ENCODE data around the gene LIMA1. TPM values are rescaled to one million over a fixed set of nuclear protein-coding genes. Genes with fewer than 3 reads are reported as not detected.
"Not testable (repeated sequence)": the region's sequence is repeated elsewhere in the genome, so short reads cannot be mapped to it uniquely, and the experiment has no call there.

Gene LIMA1
- total RNA-seq, 4 donors from 2014 or later, result 47.2 to 62.1 (median 54.5) TPM

DNA sequence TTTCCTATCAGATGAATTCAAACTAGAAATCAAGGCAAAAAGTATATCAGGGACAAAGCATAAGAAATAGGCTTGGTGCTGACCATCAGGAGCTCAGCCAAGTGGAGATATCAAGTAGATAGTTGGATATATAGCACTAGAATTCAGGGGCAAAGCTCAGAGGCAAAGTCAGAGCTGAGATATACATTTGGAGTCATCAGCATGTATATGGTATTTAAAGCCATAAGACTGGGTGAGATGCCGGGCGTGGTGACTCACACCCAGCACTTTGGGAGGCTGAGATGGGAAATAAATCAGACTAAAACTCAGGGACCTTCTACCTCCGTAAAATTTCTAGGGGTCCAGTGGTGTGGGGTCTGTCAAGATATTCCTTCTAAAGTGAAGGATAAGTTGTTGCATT, 38.9 kb upstream of the LIMA1 start:
- no peak for TF ChIP-seq CTCF (IDR thresholded peaks at IDR 0.05)
- no peak for TF ChIP-seq POLR2A (IDR thresholded peaks at IDR 0.05)
- WGBS, 2 donors, result 96% methylated on average over 3 of the region's 3 CpGs

GRCh38 chr12:50317203-50317602, 33.9 kb upstream of the LIMA1 start:
- DNase-seq (ENCODE audit: low spot score in 2 of 2), result no peak
- intact Hi-C loops (cut with DNase I; ENCODE audit: low total_unique reads), result no loop called here
- no peak for TF ChIP-seq POLR2A (IDR thresholded peaks at IDR 0.05)
- TF ChIP-seq CTCF (IDR thresholded peaks at IDR 0.05), result no peak
- 55 to 65% methylated on average over 1 of the region's 1 CpG for WGBS, 2 donors
- H3K4me3 ChIP-seq (ENCODE audit: low read depth, poor library complexity, severe bottlenecking), result no peak overlapping the region

More for the DNA sequence above, 38.9 kb upstream of the LIMA1 start:
- H3K4me3 ChIP-seq (ENCODE audit: low read depth, poor library complexity, severe bottlenecking), result no peak overlapping the region
- intact Hi-C loops (cut with DNase I; ENCODE audit: low total_unique reads), result no loop called here
- no peak for DNase-seq (ENCODE audit: low spot score in 2 of 2)

DNA sequence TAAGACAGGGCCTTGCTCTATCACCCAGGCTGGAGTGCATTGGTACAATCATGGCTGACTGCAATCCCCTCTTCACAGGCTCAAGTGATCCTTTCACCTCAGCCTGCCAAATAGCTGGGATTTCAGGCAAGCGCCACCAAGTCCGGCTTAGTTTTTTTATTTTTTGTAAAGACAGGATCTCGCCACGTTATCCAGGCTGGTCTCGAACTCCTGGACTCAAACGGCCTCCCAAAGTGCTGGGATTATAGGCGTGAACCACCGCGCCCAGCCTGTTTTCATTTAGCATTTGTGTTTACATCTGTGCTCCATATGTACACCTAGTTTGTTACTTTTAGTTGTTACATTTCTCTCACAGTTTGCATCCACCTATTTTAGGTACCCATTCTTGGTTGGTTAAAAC, 32.5 kb upstream of the LIMA1 start:
- WGBS, 2 donors, result 88 to 98% methylated on average over 9 of the region's 9 CpGs
- H3K4me3 ChIP-seq (ENCODE audit: low read depth, poor library complexity, severe bottlenecking), result no peak overlapping the region
- no peak for TF ChIP-seq POLR2A (IDR thresholded peaks at IDR 0.05)
- no peak for TF ChIP-seq CTCF (IDR thresholded peaks at IDR 0.05)
- DNase-seq (ENCODE audit: low spot score in 2 of 2), result peak in 1 of 2 donors; percentile 72
- intact Hi-C loops (cut with DNase I; ENCODE audit: low total_unique reads), result no loop called here

DNA sequence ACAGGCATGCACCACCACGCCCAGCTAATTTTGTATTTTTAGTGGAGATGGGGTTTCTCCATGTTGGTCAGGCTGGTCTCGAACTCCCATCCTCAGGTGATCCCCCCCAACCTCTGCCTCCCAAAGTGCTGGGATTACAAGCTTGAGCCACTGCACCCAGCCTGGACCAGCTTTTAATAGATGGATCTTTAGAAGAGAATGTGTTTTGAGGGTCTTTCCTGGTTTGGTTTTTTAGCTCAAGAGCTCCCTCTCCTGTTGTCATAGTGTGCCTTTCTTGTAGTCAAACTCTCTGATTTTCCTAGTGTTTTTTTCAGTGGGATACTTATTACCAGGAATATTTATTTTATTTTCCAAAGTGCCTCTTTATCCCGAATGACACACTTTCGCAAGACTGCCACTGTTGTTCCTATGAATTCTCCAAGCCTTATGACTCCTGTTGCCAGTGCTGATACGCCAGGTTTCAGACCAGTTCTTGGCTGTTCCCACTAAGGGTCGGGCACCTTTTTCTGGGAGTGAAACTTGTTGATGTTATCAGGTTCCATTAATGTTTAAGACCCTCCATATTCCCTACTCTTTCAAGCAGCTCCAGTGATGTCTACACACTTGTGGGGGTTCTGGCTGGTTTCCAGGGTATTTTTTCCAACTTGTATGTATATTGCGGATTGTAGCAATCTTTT, 31.5 kb upstream of the LIMA1 start:
- DNase-seq (ENCODE audit: low spot score in 2 of 2), result peak in 1 of 2 donors; percentile 67
- no peak overlapping the region for H3K4me3 ChIP-seq (ENCODE audit: low read depth, poor library complexity, severe bottlenecking)
- intact Hi-C loops (cut with DNase I; ENCODE audit: low total_unique reads), result no loop called here
- WGBS, 2 donors, result 60 to 63% methylated on average over 7 of the region's 7 CpGs
- TF ChIP-seq POLR2A (IDR thresholded peaks at IDR 0.05), result no peak
- peak in 1 of 3 donors; percentile 25 for TF ChIP-seq CTCF (IDR thresholded peaks at IDR 0.05)

- intact Hi-C loops (cut with DNase I; ENCODE audit: low total_unique reads); H3K4me3 ChIP-seq (ENCODE audit: low read depth, poor library complexity, severe bottlenecking): not testable (repeated sequence)
- peak in 1 of 2 donors; percentile 58 for DNase-seq (ENCODE audit: low spot score in 2 of 2)
- 82 to 87% methylated on average over 8 of the region's 8 CpGs for WGBS, 2 donors
Measured at GRCh38 chr12:50313971-50314370, 30.7 kb upstream of the LIMA1 start.

GRCh38 chr12:50313256-50313931, 30.1 kb upstream of the LIMA1 start:
- TF ChIP-seq CTCF (IDR thresholded peaks at IDR 0.05) (no peak), POLR2A (IDR thresholded peaks at IDR 0.05) (no peak)
- intact Hi-C loops (cut with DNase I; ENCODE audit: low total_unique reads), result no loop called here
- peak in 1 of 2 donors; percentile 46 for DNase-seq (ENCODE audit: low spot score in 2 of 2)
- WGBS, 2 donors, result 67 to 72% methylated on average over 5 of the region's 5 CpGs
- no peak overlapping the region for H3K4me3 ChIP-seq (ENCODE audit: low read depth, poor library complexity, severe bottlenecking)

GRCh38 chr12:50311858-50312609, 28.7 kb upstream of the LIMA1 start:
- DNase-seq (ENCODE audit: low spot score in 2 of 2), result peak in 1 of 2 donors; percentile 70
- H3K4me3 ChIP-seq (ENCODE audit: low read depth, poor library complexity, severe bottlenecking); intact Hi-C loops (cut with DNase I; ENCODE audit: low total_unique reads): not testable (repeated sequence)
- WGBS, 2 donors, result 83 to 87% methylated on average over 11 of the region's 11 CpGs

All from lower leg skin (tissue), 4 donors.